Activated CD8-positive, alpha-beta memory T cell treated with anti-CD3 and anti-CD28 coated beads for 48 hours (primary cell): Measurements from ENCODE around the gene SLC27A3.
"Not testable (repeated sequence)": the region's sequence is repeated elsewhere in the genome, so short reads cannot be mapped to it uniquely, and the experiment has no call there.

Experiments used
- DNase-seq, 3 experiments: peaks; one replicate each; pipeline ENCODE4 v3.0.0-alpha.2; 2020; ENCODE audit warnings: low read depth in 2 of 3, low spot score in 2 of 3

SLC27A3 gene

DNA sequence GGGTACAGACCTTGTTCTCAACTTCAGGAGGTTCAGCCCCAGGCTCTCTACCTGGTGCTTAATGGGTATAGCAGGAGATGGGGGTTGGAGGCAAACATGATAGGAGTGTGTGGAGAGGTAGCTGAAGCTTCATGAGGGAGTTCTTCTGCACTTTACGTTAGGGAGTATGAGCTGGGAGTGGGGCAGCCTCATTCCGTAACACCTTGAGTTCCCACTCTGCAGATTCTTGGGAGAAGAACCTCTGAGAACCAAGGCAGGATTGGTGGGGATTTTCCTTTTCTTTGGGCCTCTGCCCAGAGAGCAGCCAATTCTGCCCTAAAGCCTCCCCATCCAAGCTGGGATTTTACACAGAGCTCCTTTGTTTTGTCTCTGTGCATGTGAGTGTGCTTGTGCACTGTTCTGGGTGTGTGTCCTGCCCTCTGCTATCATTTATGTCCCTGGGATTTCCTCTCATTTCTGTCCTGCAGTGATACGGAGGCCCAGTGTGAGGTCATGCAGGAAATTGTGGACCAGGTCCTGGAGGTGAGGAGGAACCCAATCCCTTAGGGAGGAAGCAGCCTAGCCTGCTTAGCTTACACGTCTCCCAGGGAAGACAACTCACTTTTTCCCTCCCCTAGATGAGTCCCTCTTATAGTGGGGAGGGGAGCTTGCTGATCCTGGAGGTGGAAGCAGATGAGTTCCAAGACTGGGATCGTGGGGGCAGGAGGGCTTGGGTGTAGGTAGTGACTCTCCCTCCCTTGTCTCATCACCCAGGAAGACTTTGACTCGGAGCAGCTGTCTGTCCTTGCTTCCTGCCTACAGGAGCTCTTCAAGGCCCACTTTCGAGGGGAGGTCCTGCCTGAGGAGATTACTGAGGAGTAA lies 11.6 kb upstream of the SLC27A3 start:
- no peak for DNase-seq

DNA sequence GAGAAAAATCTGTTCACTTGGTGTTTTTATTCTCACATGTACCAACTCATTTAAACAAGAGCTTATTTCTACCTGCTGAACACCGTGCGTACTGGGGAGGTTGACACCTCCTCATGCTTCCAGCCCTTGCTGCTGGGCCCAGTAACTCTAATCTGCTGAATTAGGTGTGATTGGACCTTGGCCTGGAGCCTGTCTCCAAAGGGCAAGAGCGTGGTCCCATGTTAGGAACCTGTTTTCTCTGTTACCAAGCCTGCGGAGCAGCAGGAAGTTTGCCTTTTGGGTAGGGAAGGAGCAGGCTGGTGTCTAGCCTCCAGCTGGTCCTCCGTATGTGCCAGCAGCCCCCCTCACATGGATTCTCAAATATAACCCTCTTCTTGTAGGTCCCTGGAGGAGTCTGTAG lies 10.9 kb upstream of the SLC27A3 start:
- DNase-seq = no peak

DNA sequence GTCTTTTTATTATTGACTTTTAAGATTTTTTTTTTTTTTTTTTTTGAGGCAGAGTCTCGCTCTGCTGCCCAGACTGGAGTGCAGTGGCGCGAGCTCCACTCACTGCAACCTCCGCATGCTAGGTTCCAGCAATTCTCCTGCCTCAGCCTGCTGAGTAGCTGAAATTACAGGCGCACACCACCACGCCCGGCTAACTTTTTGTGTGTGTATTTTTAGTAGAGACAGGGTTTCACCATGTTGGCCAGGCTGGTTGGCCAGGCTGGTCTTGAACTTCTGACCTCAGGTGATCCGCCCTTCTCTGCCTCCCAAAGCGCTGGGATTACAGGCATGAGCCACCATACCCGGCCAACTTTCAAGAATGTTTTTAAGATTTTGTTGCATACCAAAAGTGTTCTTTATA lies 8.5 kb upstream of the SLC27A3 start:
- not testable (repeated sequence) for DNase-seq

DNA sequence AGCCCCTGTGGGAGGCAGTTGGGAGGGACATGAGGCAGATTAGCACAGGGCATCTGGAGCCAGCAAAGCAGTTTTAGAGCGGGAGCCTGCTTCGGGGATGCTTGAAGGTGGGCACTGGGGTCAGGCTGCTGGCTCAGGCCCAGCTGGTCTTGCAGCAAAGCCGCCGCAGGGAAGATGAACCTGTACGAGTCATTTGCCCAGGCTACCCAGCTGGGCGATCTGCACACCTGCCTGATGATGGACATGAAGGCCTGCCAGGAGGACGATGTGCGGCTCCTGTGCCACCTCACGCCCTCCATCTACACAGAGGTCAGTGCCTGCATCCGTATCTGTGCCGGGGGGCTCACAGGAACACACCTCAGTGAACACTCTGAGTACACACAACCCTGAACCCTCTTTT lies 7.7 kb upstream of the SLC27A3 start:
- DNase-seq = no peak

DNA sequence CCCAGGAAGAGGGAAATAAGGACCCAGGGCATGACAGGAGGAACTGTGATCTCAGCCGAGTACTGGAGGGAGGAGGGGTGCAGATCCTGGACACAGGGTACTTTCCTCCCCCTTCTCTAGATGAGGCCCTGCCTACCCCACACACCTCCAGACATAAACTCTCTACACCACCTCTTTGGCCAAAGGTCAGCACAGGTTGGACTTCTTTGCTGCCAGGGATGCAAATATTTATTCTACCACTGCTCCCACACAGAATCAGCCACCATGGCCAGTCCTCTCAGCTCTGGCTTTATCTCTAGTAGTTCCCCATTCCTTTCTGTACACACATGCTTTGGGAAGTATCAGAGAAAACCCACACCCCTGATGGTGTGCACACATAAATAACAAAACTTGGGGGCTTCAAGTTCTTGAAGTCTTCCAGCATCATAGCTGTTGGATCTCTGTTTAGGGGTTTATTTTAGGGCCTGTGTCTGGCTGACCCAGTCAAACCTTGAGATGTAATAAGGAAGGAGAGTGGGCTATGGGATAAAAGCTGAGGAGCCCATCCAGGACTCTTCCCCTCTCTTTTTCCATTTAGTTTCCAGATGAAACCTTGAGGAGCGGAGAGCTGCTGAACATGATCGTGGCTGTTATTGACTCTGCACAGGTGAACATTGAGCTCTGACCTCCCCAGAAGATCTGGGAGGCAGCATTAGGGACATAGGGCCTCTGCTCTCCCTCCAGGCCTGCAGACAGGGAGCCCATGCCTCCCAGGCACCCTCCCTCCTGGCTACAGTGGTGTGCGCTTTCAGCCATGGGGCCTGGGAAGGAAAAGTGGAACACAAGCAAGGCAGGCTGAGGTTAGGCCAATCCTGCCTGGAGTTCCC lies 6.7 kb upstream of the SLC27A3 start:
- no peak for DNase-seq

DNA sequence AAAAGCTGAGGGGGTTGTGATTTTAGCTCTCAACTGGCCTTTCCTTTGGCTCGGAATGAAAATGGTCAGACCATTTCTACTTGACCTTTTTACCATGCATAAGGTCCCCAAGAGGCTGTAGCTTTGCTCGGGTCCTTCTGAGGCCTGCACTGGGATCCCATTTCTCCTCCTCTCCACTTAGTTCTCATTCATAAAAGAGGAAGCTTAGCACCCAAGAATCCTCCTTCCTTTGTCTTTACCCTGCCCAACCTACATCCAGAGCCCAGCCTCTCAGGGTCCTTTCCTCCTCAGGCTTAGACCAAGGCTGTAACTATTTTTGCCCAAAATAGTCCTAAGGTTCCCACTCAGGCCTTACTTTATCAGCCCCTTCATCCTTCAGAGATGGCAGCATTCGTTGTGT lies 6.0 kb upstream of the SLC27A3 start:
- no peak for DNase-seq

DNA sequence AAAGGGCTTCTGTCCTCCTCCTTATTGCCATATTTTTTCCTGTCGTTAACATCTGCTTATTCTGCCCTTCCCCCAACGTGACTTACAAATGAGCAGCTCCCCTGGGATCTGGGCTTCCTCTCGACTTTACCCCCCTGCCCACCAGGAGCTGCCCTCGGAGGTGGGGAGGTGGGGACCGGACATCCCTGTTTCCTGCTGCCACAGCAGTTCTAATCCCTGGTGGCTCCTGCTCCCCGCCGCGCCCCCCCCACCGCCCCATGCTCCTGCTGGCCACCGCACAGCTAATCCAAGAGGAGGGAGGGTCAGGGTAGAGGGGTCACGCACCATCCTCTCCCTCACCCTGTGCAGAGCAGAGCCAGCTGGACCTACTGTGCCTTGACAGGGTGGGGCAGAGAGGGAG lies 4.4 kb upstream of the SLC27A3 start:
- no peak for DNase-seq

DNA sequence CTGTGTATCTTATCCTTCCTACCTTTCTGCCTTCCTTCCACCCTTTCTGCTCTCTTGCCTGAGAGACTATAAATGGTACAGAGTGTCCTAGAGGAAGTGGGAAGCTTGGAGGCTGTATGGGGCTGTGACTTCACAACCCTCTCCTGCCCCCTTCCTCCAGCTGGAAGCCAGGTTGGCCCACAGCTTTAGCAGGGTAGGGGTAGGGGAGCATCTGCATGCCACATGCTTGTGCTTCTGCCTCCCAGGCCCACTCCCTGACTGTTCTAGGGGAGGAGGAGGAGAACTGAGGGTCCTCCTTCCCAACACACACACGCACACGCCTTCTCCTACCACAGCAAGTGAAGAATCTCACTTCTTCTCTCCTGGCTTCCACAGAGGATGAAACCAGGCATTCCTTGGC lies 3.9 kb upstream of the SLC27A3 start:
- DNase-seq = no peak

DNA sequence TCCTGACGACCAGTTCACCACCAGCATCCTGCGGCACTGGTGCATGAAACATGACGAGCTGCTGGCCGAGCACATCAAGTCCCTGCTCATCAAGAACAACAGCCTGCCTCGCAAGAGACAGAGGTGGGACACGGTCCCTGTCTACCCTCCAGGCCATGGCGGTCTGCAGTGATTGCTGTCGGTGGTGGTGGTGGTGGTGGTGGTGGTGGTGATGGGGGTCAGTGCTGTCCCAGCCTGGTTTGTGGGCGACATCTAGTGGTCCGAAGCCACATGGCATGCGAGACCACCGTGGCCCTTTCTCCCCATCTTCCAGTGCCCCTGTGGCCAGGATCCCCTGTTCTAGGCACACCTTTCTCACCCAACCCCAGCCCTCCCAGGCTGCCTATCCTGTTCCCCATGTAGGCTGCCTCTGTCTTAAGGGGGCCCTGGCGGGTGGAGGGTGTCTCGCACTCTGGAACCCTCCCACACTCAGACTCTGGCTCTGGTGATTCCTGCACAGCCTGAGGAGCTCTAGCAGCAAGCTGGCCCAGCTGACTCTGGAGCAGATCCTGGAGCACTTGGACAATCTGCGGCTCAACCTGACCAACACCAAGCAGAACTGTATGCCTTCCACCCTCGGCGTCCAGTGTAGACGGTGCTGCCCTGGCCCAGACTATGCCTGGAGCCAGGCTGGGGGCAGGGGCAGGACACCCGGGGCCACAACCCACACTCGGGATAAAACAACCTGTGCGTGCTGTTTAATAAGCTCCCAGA lies 3.2 kb upstream of the SLC27A3 start:
- no peak for DNase-seq

DNA sequence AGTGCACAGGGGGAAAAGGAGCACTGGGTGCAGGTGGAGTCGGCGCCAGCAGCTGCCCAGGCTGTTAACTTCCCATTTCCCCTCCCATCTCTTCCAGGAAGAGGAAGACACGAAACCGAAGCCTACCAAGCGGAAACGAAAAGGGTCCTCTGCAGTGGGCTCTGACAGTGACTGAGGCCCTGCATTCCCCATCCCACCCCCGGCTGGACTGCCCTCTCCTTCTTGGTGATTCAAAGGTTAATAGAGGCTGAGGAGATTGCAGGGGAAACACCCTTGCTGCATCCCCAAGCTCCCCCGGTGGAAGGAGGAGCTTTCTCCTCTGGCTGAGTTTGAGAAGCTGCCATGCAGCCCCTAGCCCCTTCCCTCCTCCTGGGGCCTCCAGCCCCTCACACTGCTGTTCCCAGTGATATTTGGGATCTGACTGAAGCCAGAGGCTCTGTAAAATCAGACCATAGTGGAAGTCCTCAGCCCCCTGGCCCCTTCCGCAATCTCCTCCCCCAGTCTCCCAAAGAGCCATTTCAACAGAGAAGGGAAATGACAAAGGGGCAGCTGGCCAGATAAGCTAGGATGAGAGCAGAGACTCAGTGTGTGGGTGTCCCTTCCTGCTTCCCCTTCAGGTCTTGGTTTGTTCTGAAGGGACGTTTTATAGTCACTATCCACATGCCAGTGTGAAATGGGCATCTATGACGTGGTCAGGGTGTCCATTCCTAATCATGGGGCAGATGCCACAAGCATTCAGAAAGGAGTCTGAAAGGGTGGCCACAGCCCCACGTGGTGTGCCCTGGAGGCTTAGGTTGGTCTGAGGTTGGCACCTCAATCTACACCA lies 1.9 kb upstream of the SLC27A3 start:
- no peak for DNase-seq

DNA sequence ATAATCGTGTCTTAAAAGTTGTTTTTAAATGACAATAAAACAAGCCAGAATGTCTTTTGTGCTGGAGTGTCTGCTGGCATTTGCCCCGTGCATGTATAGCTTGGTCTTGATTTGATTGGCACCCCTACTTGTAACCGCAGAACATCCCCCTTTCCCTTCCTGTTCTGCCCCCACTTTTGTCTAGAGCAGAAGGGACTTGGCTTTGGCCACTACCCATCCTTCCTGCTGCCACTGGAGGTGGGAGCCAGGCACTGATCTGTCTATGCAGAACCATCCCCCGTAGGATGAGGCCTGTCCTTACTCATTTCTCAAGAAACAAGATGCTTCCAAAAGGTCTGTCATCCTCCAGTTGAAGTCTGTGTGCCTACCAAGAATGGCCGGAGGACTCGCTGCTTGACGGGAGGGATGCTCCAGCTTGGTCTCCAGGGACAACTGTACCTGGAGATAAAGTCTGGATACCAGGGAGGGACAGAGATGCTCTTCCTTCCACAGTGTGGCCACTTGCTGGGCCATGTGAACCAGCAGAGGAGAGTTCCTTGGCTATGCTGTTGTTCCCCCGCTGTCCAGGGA lies 1.1 kb upstream of the SLC27A3 start:
- DNase-seq = no peak

DNA sequence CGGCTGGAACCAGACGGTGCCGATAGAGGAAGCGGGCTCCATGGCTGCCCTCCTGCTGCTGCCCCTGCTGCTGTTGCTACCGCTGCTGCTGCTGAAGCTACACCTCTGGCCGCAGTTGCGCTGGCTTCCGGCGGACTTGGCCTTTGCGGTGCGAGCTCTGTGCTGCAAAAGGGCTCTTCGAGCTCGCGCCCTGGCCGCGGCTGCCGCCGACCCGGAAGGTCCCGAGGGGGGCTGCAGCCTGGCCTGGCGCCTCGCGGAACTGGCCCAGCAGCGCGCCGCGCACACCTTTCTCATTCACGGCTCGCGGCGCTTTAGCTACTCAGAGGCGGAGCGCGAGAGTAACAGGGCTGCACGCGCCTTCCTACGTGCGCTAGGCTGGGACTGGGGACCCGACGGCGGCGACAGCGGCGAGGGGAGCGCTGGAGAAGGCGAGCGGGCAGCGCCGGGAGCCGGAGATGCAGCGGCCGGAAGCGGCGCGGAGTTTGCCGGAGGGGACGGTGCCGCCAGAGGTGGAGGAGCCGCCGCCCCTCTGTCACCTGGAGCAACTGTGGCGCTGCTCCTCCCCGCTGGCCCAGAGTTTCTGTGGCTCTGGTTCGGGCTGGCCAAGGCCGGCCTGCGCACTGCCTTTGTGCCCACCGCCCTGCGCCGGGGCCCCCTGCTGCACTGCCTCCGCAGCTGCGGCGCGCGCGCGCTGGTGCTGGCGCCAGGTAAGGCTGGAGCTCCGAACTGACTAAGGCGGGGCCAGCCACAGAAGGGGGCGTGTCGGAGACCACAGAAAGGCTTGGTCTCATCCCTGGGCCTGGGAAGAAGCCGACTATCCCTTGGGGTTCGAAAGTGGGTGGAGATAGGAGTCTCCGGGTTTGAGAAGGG lies 486 bp downstream of the SLC27A3 start:
- DNase-seq = peak in 2 of 3 experiments; percentile 39 to 46

DNA sequence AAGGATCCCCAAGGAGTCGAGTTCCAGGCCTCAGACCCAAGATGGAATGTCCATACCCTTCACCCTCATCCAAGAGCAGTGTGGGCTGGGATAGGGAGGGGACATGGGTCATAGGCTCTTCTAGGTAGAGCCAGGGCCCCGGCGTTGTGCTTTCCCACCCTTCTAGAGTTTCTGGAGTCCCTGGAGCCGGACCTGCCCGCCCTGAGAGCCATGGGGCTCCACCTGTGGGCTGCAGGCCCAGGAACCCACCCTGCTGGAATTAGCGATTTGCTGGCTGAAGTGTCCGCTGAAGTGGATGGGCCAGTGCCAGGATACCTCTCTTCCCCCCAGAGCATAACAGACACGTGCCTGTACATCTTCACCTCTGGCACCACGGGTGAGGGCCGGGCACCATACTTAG lies 1.1 kb downstream of the SLC27A3 start:
- DNase-seq = no peak

DNA sequence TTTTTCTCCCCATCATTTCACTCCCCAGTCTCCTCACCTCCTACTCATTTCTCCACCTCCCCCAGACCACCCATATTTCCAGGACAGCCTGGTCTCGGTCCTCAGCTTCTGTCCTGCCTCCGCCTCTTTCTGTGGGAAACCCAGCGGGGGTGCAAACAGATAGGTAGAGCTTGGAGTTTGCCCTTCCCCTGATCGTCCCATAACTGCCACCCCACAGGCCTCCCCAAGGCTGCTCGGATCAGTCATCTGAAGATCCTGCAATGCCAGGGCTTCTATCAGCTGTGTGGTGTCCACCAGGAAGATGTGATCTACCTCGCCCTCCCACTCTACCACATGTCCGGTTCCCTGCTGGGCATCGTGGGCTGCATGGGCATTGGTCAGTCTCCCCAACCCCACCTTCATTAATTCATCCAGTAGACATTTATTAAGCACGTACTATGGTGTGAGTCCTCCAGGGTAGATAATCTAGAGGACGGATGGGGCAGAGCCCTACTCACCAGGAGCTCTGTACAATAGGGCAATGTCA lies 1.7 kb downstream of the SLC27A3 start:
- DNase-seq = no peak

DNA sequence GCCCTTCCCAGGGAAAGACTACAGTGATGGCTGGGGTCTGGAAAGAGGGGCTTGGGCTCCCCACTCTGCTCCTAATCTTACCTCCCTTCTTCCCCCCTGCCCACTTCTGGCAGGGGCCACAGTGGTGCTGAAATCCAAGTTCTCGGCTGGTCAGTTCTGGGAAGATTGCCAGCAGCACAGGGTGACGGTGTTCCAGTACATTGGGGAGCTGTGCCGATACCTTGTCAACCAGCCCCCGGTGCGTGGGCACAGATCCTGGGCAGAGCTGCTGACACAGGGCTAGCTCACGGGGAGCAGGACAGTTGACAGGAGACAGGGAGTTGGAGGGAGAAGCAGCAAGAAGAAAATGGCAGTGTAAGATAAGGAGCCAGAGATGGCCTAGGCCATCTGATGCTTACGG lies 2.4 kb downstream of the SLC27A3 start:
- DNase-seq = no peak

DNA sequence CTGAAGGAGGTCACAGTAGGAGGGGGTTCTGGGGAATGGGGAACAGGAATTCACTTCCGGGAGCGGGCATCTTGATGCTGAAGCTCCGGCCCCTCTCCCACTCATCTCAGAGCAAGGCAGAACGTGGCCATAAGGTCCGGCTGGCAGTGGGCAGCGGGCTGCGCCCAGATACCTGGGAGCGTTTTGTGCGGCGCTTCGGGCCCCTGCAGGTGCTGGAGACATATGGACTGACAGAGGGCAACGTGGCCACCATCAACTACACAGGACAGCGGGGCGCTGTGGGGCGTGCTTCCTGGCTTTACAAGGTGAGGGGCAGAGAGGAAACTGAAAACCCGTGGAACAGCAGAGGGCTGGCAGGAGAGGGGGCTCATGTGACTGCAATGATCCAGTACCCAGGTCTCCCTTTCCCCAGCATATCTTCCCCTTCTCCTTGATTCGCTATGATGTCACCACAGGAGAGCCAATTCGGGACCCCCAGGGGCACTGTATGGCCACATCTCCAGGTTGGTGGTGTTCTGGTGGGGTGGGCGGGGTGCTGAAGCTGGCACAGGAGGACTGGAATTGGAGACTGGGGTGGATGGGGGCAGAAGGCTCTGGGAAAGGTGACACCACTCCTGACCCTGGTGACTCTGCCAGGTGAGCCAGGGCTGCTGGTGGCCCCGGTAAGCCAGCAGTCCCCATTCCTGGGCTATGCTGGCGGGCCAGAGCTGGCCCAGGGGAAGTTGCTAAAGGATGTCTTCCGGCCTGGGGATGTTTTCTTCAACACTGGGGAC lies 3.0 kb downstream of the SLC27A3 start:
- no peak for DNase-seq

DNA sequence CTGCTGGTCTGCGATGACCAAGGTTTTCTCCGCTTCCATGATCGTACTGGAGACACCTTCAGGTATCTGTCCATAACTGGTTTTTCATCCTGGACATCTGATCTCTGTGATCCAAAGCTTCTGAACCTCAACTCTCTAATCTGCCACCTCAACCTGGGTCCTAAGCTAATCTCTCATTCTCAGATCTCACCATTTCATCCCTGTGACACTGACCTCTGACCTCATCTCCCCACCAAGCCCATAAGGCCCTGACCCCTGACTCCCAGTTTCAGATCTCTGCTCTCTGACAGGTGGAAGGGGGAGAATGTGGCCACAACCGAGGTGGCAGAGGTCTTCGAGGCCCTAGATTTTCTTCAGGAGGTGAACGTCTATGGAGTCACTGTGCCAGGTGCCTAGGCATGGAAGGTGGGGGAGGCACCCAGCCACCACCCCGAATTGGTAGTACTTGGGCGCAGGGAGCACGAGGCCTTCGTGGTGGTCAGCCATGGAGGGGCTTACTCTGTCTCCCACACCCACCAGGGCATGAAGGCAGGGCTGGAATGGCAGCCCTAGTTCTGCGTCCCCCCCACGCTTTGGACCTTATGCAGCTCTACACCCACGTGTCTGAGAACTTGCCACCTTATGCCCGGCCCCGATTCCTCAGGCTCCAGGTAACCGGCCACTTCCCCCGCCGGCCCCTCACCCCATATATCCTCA lies 3.8 kb downstream of the SLC27A3 start:
- no peak for DNase-seq
